Fibroblast of lung (primary cell): ENCODE measurements around the gene CYP19A1. TPM values are rescaled to one million over a fixed set of nuclear protein-coding genes. Genes with fewer than 3 reads are reported as not detected.

Experiments
- DNase-seq, 2 donors: peaks; one replicate each; pipeline versions ENCODE4 v3.0.0 to v3.0.0-alpha.2; 2010; ENCODE audit warnings: low read depth in 2 of 2
- H2AFZ ChIP-seq: 2 replicates; pipeline ENCODE4 v1.5.1; 2012; ENCODE audit warnings: low read length, control low read depth, inconsistent platforms
- H3K27ac ChIP-seq: 2 replicates; pipeline ENCODE4 v1.5.1; 2011; ENCODE audit warnings: low read length, control low read depth; ENCODE audit not compliant: insufficient read depth
- H3K27me3 ChIP-seq: 2 replicates; pipeline ENCODE4 v1.5.1; 2011; ENCODE audit warnings: mild to moderate bottlenecking, low read length; ENCODE audit not compliant: control insufficient read depth, insufficient read depth
- H3K36me3 ChIP-seq: 2 replicates; pipeline ENCODE4 v1.5.1; 2011; ENCODE audit warnings: low read length; ENCODE audit not compliant: control insufficient read depth, insufficient read depth
- H3K4me1 ChIP-seq: 2 replicates; pipeline ENCODE4 v1.5.1; 2011; ENCODE audit warnings: low read length; ENCODE audit not compliant: control insufficient read depth, insufficient read depth; ENCODE audit errors: extremely low read depth
- H3K4me2 ChIP-seq: 2 replicates; pipeline ENCODE4 v1.5.1; 2011; ENCODE audit warnings: low read length, control low read depth; ENCODE audit not compliant: insufficient read depth; ENCODE audit errors: extremely low read depth
- H3K4me3 ChIP-seq, 4 experiments: fragments of 200-600 bp in 1 of 4; sonication (generic) in 1 of 4; replicated peaks in 1 of 4; 2 replicates each; pipeline ENCODE4 v1.5.1; 2011 to 2016; ENCODE audit warnings: low read length in 4 of 4, low read depth in 3 of 4, mild to moderate bottlenecking in 3 of 4, control low read depth in 2 of 4, inconsistent platforms in 1 of 4, mixed read lengths in 1 of 4; ENCODE audit not compliant: insufficient read depth in 1 of 4; ENCODE audit errors: control extremely low read depth in 1 of 4
- H3K79me2 ChIP-seq: 2 replicates; pipeline ENCODE4 v1.5.1; 2012; ENCODE audit warnings: mild to moderate bottlenecking, low read length, inconsistent platforms; ENCODE audit not compliant: control insufficient read depth, insufficient read depth
- H3K9ac ChIP-seq: 2 replicates; pipeline ENCODE4 v1.5.1; 2011; ENCODE audit warnings: mild to moderate bottlenecking, low read length, control low read depth; ENCODE audit not compliant: insufficient read depth
- H3K9me3 ChIP-seq: 2 replicates; pipeline ENCODE4 v1.5.1; 2012; ENCODE audit warnings: low read depth, low read length; ENCODE audit not compliant: control insufficient read depth, insufficient read depth
- H4K20me1 ChIP-seq: 2 replicates; pipeline ENCODE4 v1.5.1; 2011; ENCODE audit warnings: low read length; ENCODE audit not compliant: control insufficient read depth, insufficient read depth; ENCODE audit errors: extremely low read depth
- EZH2 ChIP-seq: IDR thresholded peaks from 2 replicates; pipeline ENCODE4 v1.5.1; 2012; ENCODE audit warnings: low read length, control low read depth, mild to moderate bottlenecking; ENCODE audit errors: missing control alignments
- polyA plus RNA-seq, 2 donors: library from polyadenylated mRNA; depleted of rRNA in 1 of 2; stranded (reverse) in 1 of 2; unstranded in 1 of 2; fragments of >200 nt; gene quantifications; 2 replicates each; pipeline ENCODE4 v1.2.1, GENCODE V29; 2011 to 2012; ENCODE audit warnings: missing spikeins in 1 of 2
- total RNA-seq: library from RNA; depleted of rRNA; stranded (reverse); fragments of >200 nt; gene quantifications from 2 replicates; pipeline ENCODE4 v1.2.1, GENCODE V29; 2014
- TF ChIP-seq, protein P1 (sequence below), 2 donors: IDR thresholded peaks in 1 of 2; conservative IDR thresholded peaks in 1 of 2; 1 replicate in 1 of 2; 2 replicates in 1 of 2; pipeline ENCODE4 v1.5.1; 2011 to 2012; ENCODE audit warnings: low read length in 2 of 2, control low read depth in 1 of 2, inconsistent platforms in 1 of 2, low read depth in 1 of 2, mild to moderate bottlenecking in 1 of 2

CYP19A1 gene
- total and polyA plus RNA-seq, 2 donors (not counting 1 experiment from before 2014, with no cell fraction given): 0.16 to 2.3 TPM

DNA sequence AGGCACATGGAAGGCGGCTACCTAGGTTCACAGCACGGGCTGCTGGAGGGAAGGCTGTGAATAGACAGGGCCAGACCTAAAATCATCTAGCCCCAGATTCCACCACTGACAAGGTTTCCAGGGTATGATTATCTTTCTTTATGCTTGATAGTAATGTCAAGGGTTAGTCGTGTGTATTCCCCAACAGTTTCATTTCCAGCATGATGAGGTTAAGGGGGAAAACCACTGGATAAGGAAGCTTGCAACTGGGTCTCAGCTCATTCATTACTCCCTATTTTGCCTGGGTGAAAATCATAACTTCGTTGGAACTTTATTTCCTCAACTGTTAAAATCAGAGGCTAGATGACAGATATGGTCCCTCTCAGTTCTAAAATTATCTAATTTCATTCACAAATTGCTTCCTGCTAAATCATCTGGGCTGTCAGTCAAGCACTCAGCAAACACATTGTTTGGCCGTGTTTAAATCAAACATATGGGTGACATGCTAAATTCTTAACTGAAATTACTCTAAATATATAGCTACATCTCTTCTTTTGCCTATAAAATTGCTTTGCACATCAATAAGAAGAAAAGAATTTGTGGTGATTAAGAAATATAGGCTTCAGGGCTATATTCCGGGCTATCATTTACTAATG is 111.7 kb downstream of the CYP19A1 start:
- TF ChIP-seq EZH2: no peak
- TF ChIP-seq, protein P1, sequence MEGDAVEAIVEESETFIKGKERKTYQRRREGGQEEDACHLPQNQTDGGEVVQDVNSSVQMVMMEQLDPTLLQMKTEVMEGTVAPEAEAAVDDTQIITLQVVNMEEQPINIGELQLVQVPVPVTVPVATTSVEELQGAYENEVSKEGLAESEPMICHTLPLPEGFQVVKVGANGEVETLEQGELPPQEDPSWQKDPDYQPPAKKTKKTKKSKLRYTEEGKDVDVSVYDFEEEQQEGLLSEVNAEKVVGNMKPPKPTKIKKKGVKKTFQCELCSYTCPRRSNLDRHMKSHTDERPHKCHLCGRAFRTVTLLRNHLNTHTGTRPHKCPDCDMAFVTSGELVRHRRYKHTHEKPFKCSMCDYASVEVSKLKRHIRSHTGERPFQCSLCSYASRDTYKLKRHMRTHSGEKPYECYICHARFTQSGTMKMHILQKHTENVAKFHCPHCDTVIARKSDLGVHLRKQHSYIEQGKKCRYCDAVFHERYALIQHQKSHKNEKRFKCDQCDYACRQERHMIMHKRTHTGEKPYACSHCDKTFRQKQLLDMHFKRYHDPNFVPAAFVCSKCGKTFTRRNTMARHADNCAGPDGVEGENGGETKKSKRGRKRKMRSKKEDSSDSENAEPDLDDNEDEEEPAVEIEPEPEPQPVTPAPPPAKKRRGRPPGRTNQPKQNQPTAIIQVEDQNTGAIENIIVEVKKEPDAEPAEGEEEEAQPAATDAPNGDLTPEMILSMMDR (conservative IDR thresholded peaks at IDR 0.05 in 1 of 2, IDR thresholded peaks at IDR 0.05 in 1 of 2; ENCODE audit: low read depth in 1 of 2, low read length in 2 of 2): no peak
- Histone ChIP-seq H3K4me1 (peaks cover 26% of the 10 kb centered on the region), H3K79me2 (no peaks in the 10 kb centered on the region), H3K9me3 (no peaks in the 10 kb centered on the region), H4K20me1 (no peaks in the 10 kb centered on the region), H3K27ac (no peak overlapping the region), H3K4me3 (no peak overlapping the region), H3K9ac (no peak overlapping the region), H2AFZ (no peak overlapping the region), H3K4me2 (no peak overlapping the region), H3K27me3 (no peaks in the 10 kb centered on the region), H3K36me3 (no peaks in the 10 kb centered on the region)
- DNase-seq: no peak

DNA sequence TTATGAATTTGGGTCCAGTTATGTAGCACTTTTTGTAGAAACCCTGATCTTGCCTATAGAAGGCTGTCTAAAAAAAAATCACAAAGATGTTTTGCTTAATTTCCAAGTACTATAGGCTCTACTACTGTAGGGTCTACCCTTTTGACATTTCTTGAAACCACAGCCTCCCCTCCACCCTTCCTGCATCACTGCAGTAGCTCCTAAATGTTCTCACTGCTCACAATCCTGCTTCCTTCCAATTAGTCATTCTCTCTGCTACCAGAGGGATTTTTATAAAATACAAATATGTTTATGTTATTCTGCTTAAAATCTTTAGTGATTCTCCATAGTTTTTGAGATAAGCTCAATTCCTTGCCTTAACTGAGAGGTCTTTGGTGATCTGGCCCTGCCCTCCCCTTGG is 114.0 kb downstream of the CYP19A1 start:
- no peak overlapping the region for H2AFZ ChIP-seq
- no peaks in the 10 kb centered on the region for H4K20me1 ChIP-seq
- H3K9me3 ChIP-seq: no peaks in the 10 kb centered on the region
- peaks cover 26% of the 10 kb centered on the region for H3K4me1 ChIP-seq
- DNase-seq: peak; percentile 51 to 63
- H3K27me3 ChIP-seq: no peaks in the 10 kb centered on the region
- peak overlapping the region; percentile 48 for H3K27ac ChIP-seq
- no peaks in the 10 kb centered on the region for H3K79me2 ChIP-seq
- no peak overlapping the region for H3K4me2 ChIP-seq
- no peak for TF ChIP-seq EZH2
- TF ChIP-seq, protein P1 (conservative IDR thresholded peaks at IDR 0.05 in 1 of 2, IDR thresholded peaks at IDR 0.05 in 1 of 2; ENCODE audit: low read depth in 1 of 2, low read length in 2 of 2): no peak
- H3K36me3 ChIP-seq: no peaks in the 10 kb centered on the region
- H3K9ac ChIP-seq: no peak overlapping the region
- H3K4me3 ChIP-seq: no peak overlapping the region

DNA sequence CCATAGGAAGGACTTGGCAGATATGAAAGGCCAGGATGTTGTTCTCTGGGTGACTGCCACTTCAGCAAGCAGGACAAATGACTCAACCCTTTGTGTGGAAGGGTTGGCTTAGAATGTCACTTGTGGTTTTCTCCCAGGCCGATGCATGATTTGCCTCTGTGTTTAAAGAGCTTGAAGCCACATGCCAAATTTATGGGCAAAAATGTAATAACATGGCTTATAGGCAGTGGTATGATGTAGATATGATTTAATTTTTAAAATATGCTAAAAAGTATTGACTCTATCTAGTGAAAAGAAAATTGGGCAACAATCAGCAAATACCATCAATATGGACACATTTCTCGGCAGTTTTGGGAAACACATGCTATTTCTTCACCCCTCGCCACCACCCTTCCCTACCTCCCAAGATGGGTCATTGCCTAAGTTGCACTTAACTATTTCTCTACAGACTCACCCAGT is 114.6 kb downstream of the CYP19A1 start:
- H3K4me1 ChIP-seq: peaks cover 25% of the 10 kb centered on the region
- H3K9me3 ChIP-seq: no peaks in the 10 kb centered on the region
- H3K4me2 ChIP-seq: peak overlapping the region; percentile 11
- H3K4me3 ChIP-seq: no peak overlapping the region
- H3K36me3 ChIP-seq: no peaks in the 10 kb centered on the region
- peak overlapping the region; percentile 31 for H2AFZ ChIP-seq
- TF ChIP-seq EZH2: no peak
- TF ChIP-seq, protein P1 (conservative IDR thresholded peaks at IDR 0.05 in 1 of 2, IDR thresholded peaks at IDR 0.05 in 1 of 2; ENCODE audit: low read depth in 1 of 2, low read length in 2 of 2): no peak
- no peaks in the 10 kb centered on the region for H3K79me2 ChIP-seq
- H3K27me3 ChIP-seq: no peaks in the 10 kb centered on the region
- no peaks in the 10 kb centered on the region for H4K20me1 ChIP-seq
- H3K9ac ChIP-seq: no peak overlapping the region
- H3K27ac ChIP-seq: peak overlapping the region; percentile 48
- peak; percentile 86 to 89 for DNase-seq
